Mesodermal cell (in vitro differentiated cells): ENCODE data around the gene KIF26A.

Experiments
- H3K27ac ChIP-seq: 2 replicates; pipeline ENCODE4 v1.7.0; 2013; ENCODE audit warnings: mild to moderate bottlenecking, low read depth, low read length, moderate library complexity; ENCODE audit not compliant: severe bottlenecking
- H3K36me3 ChIP-seq: 2 replicates; pipeline ENCODE4 v1.7.1; 2013; ENCODE audit warnings: mild to moderate bottlenecking, low read length, moderate library complexity; ENCODE audit not compliant: control insufficient read depth, insufficient read depth
- H3K4me1 ChIP-seq: one replicate; pipeline ENCODE4 v1.7.1; 2013; ENCODE audit warnings: mild to moderate bottlenecking, low read length; ENCODE audit not compliant: insufficient read depth, control insufficient read depth, poor library complexity, severe bottlenecking
- H3K4me3 ChIP-seq: 2 replicates; pipeline ENCODE4 v1.7.0; 2013; ENCODE audit warnings: low read length, control low read depth, mild to moderate bottlenecking; ENCODE audit not compliant: insufficient read depth, poor library complexity, severe bottlenecking; ENCODE audit errors: extremely low read depth
- H3K9me3 ChIP-seq: 2 replicates; pipeline ENCODE4 v1.7.1; 2013; ENCODE audit warnings: mild to moderate bottlenecking, low read length, moderate library complexity; ENCODE audit not compliant: control insufficient read depth
- WGBS, 2 experiments: methylation state at CpG; one replicate each; pipeline ENCODE4 v1.1.5; 2013; ENCODE audit warnings: missing lambda C conversion rate in 2 of 2; ENCODE audit not compliant: insufficient coverage in 2 of 2; 5-methylcytosine and 5-hydroxymethylcytosine counted together

Gene KIF26A

DNA sequence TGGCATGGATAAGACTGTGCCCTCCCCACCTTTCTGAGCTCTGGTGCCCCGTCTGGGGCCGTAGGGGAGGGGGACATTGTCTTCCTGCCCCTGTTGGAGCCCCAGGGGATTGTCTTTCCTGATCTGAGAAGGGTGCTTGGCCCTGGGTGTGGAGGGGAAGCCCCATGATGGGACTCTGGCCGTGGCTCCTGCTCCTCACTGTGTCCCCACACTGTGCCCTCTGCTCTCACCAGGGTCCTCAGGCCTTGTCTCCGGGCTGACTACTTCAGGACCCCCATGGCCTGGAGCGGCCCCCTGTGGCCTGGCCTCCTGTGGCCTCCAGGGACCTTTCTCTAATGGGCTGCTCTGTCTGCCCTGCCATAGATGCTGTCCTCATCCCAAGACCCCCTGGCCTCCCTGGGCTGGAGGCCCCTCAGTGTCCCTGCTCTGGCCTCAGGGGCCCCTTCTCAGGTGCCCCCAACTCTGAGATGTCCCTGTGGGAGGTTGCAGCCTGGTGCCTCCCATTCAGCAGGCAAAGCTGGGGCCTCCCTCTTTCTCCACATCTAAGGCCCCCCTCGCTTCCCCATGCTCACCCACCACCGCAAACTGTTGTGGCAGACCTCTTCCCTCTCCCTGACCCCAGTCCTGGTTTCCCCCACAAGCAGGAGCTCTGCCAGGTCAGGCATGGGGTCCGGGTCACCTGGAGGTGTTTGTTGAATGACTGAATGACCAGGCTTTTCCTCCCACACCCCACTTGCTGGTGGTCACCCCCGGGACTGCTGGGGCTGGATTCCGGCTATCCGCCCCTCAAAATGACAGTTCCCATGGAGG, 4.0 kb downstream of the KIF26A start:
- Histone ChIP-seq H3K27ac (no peak overlapping the region), H3K36me3 (peaks cover 8% of the 10 kb centered on the region), H3K4me1 (peaks cover 17% of the 10 kb centered on the region), H3K9me3 (no peaks in the 10 kb centered on the region), H3K4me3 (no peak overlapping the region)
- 86 to 94% methylated on average over 6 to 7 of the region's 11 CpGs for WGBS, 2 experiments

GRCh38 chr14:104142946-104143470, 4.6 kb downstream of the KIF26A start:
- no peak overlapping the region for H3K27ac ChIP-seq
- H3K36me3 ChIP-seq = peaks cover 8% of the 10 kb centered on the region
- no peaks in the 10 kb centered on the region for H3K9me3 ChIP-seq
- 93 to 99% methylated on average over 16 of the region's 16 CpGs for WGBS, 2 experiments
- peaks cover 23% of the 10 kb centered on the region for H3K4me1 ChIP-seq
- no peak overlapping the region for H3K4me3 ChIP-seq

DNA sequence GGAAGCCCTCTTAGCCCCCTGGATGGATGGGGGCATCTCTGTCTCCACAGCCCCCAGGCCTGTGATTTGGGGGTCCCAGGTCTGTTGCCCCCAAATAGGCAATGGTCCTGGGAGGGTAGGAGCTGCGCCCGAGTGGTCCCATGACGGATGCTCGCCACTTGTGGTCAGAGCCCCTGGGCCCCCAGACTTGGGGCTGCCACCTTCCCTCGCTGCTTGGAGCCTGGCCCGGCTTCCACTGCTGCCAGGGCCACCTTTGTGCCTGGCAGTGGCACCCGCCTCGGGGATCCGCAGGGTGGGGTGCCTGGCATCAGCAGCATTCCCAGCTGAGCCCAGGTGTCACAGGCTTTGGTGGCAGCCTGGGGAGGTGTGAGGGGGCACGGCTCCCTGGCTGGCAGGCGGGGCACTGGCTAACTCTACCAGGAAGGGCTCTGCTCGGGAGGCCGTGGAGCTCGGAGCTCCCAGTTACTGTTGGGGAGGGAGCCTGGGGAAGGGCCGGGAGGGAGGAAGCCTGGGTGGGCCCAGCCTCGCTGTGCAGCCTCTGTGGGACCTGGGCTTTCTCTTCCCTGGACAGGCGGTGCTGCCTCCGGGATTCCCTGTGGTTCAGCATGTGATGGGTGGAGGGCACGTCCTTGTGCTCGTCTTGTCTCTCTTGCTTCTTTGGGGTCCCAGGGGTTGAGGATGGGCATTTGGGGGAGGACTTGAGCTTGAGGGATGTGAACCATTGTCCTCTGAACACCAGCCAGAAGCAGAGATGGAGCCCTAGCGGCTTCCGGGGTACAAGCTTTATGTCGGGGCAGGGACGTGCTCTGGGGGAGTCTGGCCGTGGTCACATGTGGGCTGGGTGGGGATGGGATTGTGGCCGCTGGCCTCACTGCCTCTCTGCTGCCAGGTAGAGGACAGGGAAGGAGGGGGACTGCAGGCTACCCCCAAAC, 5.4 kb downstream of the KIF26A start:
- 93 to 97% methylated on average over 24 to 25 of the region's 26 CpGs for WGBS, 2 experiments

DNA sequence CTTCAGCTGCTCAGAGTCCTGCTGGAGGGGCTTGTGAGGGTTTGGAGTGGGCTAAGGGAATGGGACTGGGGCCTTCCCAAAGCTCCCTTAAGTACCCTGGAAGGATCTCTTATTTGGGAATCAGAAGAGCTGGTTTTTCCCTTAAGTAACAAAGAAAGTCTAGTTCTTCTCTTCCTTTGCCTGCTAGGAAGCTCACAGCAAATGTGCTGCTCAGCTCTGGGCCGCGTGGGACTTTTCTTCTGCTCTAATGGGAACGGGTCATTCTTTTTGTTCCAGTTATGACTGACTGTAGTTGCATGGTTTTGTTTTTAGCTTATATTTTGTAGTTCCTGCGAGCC, 6.0 kb downstream of the KIF26A start:
- WGBS, 2 experiments = 97 to 98% methylated on average over 4 of the region's 4 CpGs
- no peak overlapping the region for H3K27ac ChIP-seq
- H3K4me1 ChIP-seq = peaks cover 33% of the 10 kb centered on the region
- peaks cover 8% of the 10 kb centered on the region for H3K36me3 ChIP-seq
- no peaks in the 10 kb centered on the region for H3K9me3 ChIP-seq
- H3K4me3 ChIP-seq = no peak overlapping the region

More for the DNA sequence above, 5.4 kb downstream of the KIF26A start:
- H3K4me3 ChIP-seq = no peak overlapping the region
- H3K27ac ChIP-seq = no peak overlapping the region
- H3K9me3 ChIP-seq = no peaks in the 10 kb centered on the region
- peaks cover 30% of the 10 kb centered on the region for H3K4me1 ChIP-seq
- peaks cover 8% of the 10 kb centered on the region for H3K36me3 ChIP-seq

DNA sequence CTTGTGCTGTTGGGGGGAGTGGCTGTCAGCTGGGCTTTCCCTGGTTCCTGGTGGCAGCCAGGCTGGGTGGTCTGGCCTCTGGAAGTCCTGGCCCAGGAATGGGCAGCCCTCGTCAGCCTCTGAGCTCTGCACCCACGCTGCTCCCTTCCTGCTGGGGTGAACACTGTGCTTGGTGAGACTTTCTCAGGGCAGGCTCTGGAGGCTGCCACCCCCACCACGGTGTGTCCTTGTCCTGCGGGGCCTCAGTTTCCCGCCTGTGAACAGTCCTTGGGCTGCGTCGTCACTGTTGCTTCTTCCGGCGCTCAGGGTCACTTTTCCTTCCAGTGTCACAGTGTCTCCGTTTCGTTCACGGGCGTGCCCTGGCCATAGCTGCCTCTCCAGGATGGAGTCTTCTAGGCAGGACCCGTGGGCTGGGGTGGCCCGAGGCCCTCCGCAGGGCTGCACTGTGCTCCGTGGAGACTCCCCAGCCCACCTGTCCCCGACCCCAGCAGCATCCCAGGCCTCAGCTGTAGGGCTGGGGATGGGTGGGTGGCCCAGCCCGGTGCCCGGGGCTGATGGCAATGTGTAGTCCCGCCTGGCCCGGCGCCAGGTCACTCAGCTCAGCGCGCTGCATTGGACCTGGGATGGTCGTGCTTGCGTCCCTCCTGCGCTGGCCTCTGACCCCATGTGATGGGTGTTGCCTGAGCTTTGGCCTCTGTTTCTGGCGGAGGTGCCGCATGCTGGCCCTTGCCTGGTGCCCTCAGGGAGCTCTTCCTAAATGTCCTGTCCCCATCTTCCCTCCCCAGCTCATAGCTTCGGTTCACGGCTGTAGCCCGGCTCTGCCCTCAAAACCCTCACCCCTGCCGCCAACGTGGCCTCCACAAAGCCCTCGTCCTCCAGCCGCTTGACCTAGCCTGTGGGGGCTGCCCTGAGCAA, 6.8 kb downstream of the KIF26A start:
- Histone ChIP-seq H3K4me1 (peaks cover 30% of the 10 kb centered on the region), H3K27ac (no peak overlapping the region), H3K9me3 (no peaks in the 10 kb centered on the region), H3K4me3 (no peak overlapping the region), H3K36me3 (peaks cover 8% of the 10 kb centered on the region)
- WGBS, 2 experiments = 94 to 95% methylated on average over 28 to 37 of the region's 37 CpGs

DNA sequence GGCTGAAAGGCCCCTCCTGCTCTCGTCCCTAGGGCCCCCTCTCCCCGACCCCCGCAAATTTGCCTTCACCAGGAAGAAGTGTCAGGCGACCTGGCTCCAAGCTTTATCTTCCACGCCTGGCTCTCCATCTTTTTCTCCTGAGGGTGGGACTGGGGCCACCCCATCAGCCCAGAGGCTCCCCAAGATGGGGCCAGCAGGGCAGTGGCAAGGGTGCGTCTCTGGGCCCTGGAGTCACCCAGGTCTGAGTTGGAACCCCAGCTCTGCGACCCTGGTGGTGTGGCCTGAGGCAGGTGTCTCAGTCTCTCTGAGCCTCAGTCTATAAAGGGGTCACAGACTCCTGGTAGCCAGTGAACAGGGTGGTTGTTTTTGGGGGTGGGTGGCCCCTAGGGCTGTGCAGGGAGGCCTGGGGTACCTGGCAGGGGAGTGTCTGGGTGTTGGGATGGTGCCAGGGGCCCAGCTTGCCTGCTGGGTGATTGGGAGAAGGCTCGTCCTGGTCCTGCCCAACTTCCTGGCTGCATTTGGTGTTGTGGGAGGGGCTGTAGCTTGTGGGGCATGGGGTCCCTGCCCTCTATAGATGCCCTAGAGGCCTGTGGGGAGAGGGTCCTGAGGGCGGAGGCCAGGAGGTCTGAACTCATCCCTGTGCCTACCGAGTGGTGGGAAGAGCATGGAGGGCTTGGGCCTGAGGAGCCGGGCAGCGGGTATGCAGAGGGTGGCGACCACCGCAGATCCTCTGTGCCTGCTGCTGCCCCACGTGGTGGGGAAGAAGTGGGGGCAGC, 7.6 kb downstream of the KIF26A start:
- no peak overlapping the region for H3K27ac ChIP-seq
- H3K4me1 ChIP-seq = peaks cover 34% of the 10 kb centered on the region
- 86 to 94% methylated on average over 13 to 14 of the region's 15 CpGs for WGBS, 2 experiments
- H3K9me3 ChIP-seq = no peaks in the 10 kb centered on the region
- peaks cover 10% of the 10 kb centered on the region for H3K36me3 ChIP-seq
- no peak overlapping the region for H3K4me3 ChIP-seq

DNA sequence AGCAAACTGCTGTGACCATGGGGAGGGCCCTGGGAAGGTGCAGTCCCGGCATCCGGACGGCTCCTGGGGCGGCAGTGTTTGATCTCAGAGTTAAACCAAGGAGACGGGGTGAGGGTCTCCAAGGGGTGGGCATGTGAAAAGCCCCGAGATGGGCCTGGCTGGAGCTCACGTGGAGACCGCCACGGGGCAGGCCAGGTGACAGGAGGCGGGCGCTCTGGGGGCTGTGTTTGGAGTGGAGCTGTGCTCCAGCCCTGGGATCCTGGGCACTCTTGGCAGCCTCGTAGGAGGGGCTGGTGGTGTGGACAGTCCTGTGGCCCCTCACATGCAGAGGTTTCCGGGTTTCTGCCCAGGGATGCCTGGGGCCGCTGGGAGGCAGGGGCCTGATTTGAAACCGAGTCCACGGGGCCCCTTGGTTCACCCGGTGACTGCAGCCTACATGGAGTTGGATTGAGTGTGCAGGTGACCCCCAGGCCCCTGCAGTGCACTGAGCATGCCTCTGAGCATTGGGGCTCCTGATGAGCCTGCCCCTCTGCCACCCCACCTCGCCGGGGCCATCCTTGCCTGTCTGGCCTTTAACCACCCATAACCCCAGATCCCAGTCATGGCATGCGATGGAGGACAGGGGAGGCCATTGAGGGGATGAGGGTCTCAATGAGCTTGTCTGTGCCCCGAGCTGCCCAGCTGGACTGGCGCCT, 8.4 kb downstream of the KIF26A start:
- 96% methylated on average over 18 of the region's 22 CpGs for WGBS, 2 experiments
- no peak overlapping the region for H3K4me3 ChIP-seq
- H3K4me1 ChIP-seq = peaks cover 34% of the 10 kb centered on the region
- H3K9me3 ChIP-seq = no peaks in the 10 kb centered on the region
- H3K36me3 ChIP-seq = peaks cover 16% of the 10 kb centered on the region
- H3K27ac ChIP-seq = no peak overlapping the region

- peaks cover 19% of the 10 kb centered on the region for H3K36me3 ChIP-seq
- WGBS, 2 experiments = 77 to 78% methylated on average over 23 to 25 of the region's 28 CpGs
- H3K9me3 ChIP-seq = no peaks in the 10 kb centered on the region
These were observed 9.1 kb downstream of the KIF26A start for GRCh38 chr14:104147346-104148125.

More at GRCh38 chr14:104147346-104148125, 9.1 kb downstream of the KIF26A start:
- no peak overlapping the region for H3K4me3 ChIP-seq
- no peak overlapping the region for H3K27ac ChIP-seq
- H3K4me1 ChIP-seq = peaks cover 34% of the 10 kb centered on the region
